Left kidney (tissue), 8 donors: ENCODE data around the gene CORT. TPM values are rescaled to one million over a fixed set of nuclear protein-coding genes. Genes with fewer than 3 reads are reported as not detected.
"Not testable (repeated sequence)": the region's sequence is repeated elsewhere in the genome, so short reads cannot be mapped to it uniquely, and the experiment has no call there.

Experiments
- DNase-seq: peaks from one replicate; pipeline ENCODE4 v3.0.0-alpha.2; 2013
- long read RNA-seq, 8 donors: transcript quantifications; one replicate each; lab custom pipeline, GENCODE V29; 2026
- polyA plus RNA-seq: library from polyadenylated mRNA; unstranded; fragments of 120-200 nt; gene quantifications from one replicate; pipeline ENCODE4 v1.2.1, GENCODE V29; 2013; ENCODE audit not compliant: insufficient read length

CORT gene, protein sequence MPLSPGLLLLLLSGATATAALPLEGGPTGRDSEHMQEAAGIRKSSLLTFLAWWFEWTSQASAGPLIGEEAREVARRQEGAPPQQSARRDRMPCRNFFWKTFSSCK
- polyA plus RNA-seq: 2.6 TPM
- long read RNA-seq, donor 1: 0 reads
- long read RNA-seq, donor 2: 0 reads
- long read RNA-seq, donor 3: 0 reads
- long read RNA-seq, donor 4: 0 reads
- long read RNA-seq, donor 5: 0 reads
- long read RNA-seq, donor 6: 0 reads
- long read RNA-seq, donor 7: 0 reads
- long read RNA-seq, donor 8, partial matches to known transcripts: 0 of 1 reads
- long read RNA-seq, donor 8, other reads (novel, unspliced or antisense): 0 of 1 reads

DNA sequence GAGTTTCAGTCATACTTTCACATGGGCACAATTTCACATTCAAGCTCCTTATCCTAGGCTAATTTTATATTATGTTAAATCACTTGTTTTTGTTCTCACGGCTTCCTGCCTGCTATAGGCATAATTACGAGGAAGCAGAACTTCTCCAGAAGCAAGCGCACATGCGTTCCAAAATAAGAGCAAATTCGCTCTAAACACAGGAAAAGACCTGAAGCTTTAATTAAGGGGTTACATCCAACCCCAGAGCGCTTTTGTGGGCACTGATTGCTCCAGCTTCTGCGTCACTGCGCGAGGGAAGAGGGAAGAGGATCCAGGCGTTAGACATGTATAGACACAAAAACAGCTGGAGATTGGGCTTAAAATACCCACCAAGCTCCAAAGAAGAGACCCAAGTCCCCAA, at the start of gene CORT:
CORT (plus strand) TSS at position 281 of the 400 bp plus-strand sequence. CDS start 193 bp downstream, outside the sequence.
- DNase-seq: no peak

DNA sequence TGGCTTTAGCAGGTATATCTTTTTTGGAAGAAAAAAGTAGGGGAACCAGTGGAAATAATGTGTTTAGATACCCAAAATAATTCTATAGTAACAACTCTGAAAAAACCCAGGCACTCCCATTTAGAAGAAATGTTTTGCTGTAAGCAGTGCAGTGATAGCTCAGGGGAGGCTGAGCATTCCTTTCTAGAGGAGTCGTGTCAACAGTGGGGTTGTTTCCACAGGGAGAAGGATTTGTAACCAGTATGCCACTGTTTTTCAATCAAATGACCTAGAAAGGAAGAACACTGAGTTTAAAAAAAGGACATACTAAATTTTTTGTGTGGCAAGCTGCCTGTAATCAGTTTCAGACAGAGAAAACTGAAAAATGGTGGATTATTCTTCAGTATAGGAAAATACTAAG, 48.5 kb upstream of the CORT start:
- DNase-seq: no peak

DNA sequence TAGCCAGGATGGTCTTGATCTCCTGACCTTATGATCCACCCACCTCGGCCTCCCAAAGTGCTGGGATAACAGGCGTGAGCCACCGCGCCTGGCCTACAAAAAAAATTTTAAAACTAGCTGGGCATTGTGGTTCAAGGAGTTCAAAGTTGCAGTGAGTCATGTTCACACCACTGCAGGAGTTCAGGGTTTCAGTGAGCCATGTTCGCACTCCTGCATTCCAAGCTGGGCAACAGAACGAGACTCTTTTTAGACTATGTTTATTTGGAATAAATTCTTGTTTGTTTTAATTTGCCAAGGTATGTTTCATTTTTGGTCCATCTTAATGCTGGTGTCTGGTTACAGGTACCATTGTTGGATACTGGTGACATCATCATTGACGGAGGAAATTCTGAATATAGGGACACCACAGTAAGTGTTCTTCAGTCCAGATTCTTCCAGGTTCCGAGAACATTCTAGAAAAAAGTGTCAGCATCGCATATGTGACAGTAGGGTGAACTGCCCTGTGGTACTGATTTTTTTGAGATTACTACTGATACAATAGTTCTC, 47.0 kb upstream of the CORT start:
- no peak for DNase-seq

DNA sequence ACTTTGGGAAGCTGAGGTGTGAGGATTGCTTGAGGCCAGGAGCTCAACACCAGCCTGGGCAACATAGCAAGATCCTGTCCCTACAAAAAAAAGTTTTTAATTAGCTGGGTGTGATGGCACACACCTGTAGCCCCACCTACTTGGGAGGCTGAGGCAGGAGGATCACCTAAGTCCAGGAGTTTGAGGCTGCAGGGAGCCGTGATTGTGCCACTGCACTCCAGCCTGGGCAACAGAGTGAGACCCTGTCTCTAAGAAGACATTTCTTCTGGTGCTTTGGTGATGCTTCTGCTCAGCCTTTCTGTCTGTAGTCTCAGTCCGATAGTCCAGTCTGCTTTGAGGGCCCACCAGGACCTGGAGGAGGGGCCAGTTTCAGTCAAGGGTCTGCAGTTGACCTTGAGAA, 42.6 kb upstream of the CORT start:
- no peak for DNase-seq

DNA sequence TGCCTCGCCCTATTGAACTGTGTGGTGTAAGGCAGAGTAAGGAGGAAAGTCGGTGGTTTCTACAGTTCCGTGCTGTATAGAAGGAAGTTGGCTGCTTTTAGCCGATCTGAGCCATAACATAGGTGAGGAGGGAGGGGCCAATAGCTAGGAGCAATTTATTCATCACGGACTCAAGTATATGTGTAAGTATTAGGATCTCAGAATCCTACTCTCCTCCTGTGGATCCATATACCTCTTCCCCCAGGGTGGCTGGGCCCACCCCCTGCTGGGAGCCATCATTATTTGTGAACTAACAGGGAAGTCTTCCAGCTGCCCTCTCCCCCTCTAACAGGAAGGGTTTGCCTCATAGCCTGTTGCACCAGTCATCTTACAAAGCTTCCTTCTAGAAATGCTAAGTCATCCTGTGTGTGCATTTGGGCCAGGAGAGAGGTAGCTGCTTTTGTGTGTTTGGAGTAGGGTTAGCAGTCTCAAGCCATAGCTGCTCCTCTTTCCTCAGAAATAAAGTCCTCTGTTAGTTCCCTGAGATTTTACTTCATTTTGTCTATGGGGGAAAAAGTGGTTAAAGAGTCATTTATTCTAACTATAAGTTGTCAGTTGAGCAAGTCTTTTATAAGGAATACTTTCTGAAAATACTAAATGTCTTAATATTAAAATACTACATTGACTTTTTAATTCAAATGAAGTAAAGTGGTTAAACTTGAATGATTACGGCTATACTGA, 34.5 kb upstream of the CORT start:
- no peak for DNase-seq

DNA sequence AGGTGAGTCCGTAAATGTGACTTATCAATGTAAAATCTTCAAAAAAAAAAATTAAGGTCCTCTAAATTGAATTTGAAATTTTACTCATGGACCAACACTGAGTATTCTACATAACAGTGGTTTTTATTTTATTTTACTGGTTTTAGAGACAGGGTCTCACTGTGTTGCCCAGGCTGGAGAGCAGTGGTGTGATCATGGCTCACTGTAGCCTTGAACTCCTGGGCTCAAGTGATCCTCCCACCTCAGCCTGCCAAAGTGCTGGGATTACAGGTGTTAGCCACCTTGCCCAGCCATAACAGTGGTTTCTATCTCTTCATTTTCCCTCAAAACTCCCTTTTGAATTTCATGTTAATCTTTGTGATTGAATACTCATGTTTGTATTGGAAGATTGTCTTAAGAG, 33.9 kb upstream of the CORT start:
- DNase-seq: not testable (repeated sequence)

DNA sequence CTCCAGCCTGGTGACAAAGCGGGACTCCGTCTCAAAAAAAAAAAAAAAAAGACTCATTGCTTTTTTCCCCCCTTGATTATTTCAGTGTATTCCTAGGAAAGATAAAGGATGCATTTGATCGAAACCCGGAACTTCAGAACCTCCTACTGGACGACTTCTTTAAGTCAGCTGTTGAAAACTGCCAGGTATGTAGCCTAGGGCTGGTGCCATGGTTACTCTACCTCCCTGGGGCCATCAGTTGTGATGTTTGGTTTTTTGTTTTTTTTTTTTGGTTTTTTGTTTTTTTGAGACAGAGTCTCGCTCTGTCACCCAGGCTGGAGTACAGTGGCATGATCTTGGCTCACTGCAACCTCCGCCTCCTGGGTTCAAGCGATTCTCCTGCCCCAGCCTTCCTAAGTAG, 31.1 kb upstream of the CORT start:
- DNase-seq: not testable (repeated sequence)

DNA sequence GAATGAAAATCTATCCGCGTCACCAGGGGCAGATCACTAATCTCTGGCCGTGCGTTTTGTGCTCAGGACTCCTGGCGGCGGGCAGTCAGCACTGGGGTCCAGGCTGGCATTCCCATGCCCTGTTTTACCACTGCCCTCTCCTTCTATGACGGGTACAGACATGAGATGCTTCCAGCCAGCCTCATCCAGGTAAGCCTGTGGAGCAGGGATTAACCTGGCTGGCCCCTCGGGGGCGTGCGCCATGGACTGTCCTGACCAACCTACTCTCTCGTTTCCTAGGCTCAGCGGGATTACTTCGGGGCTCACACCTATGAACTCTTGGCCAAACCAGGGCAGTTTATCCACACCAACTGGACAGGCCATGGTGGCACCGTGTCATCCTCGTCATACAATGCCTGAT, 30.5 kb upstream of the CORT start:
- DNase-seq: no peak

DNA sequence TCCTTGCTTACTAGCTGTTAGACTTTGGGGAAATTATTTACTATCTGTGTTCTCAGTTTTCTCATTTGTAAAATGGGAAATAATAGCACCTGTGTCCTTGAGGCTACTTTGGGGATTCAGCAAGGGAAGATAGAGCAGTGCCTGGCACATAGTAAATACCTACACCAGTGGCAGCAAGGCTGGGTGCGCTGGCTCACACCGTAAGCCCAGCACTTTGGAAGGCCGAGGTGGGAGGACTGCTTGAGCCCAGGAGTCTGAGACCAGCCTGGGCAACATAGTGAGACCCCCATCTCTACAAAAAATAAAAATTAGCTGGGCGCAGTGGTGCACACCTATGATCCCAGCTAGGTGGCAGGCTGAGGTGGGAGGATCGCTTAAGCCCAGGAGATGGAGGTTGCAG, 28.2 kb upstream of the CORT start:
- DNase-seq: no peak

DNA sequence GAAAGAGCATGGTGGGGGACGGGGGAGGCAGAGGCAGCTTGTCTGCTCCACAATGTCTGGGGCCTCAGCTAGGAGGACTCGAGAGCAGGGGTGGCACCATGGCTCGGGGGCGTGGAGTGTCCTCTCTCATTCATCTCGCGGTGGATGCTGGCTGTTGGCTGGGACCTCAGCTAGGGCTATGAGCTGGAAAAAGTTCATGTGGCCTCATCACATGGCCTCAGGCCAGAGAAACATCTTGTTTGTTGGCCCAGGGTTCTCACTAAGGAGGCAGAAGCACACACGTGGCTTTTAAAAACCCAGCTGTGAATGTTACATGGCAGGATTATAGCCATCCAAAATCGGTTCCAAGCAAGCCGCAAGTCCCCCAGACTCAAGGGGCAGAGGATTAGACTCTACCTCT, 25.8 kb upstream of the CORT start:
- DNase-seq: no peak

DNA sequence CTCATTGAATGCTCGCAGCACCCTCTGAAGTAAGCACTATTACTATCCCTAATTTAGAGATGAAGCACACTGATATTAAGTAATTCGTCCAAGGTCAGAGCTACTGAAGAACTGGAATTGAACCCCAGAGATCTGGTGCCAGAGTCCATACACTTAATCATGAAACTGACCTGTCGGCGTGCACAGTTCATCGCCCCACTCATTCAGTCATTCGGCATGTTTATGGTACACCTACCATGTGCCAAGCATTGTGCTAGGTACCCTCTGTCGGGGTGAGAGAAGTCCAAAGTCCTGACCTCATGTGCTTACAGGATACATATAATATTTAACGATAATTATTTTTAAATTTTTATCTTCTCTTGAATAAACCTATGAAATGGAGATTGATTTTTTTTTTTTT, 25.2 kb upstream of the CORT start:
- DNase-seq: no peak

DNA sequence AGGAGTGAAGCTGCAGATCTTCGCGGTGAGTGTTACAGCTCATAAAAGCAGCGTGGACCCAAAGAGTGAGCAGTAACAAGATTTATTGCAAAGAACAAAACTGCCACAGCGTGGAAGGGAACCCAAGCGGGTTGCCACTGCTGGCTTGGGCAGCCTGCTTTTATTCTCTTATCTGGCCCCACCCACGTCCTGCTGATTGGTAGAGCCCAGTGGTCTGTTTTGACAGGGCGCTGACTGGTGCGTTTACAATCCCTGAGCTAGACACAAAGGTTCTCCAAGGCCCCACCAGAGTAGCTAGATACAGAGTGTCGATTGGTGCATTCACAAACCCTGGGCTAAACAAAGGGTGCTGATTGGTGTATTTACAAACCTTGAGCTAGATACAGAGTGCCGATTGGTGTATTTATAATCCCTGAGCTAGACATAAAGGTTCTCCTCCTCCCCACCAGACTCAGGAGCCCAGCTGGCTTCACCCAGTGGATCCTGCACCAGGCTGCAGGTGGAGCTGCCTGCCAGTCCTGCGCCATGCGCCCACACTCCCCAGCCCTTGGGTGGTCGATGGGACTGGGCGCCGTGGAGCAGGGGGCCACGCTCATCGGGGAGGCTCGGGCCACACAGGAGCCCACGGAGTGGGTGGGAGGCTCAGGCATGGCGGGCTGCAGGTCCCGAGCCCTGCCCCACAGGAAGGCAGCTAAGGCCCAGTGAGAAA, 23.9 kb upstream of the CORT start:
- DNase-seq: not testable (repeated sequence)

DNA sequence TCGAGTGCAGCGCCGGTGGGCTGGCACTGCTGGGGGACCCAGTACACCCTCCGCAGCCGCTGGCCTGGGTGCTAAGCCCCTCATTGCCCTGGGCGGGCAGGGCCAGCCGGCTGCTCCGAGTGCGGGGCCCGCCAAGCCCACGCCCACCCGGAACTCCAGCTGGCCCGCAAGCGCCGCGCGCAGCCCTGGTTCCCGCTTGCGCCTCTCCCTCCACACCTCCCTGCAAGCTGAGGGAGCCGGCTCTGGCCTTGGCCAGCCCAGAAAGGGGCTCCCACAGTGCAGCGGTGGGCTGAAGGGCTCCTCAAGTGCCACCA, 23.3 kb upstream of the CORT start:
- DNase-seq: not testable (repeated sequence)

DNA sequence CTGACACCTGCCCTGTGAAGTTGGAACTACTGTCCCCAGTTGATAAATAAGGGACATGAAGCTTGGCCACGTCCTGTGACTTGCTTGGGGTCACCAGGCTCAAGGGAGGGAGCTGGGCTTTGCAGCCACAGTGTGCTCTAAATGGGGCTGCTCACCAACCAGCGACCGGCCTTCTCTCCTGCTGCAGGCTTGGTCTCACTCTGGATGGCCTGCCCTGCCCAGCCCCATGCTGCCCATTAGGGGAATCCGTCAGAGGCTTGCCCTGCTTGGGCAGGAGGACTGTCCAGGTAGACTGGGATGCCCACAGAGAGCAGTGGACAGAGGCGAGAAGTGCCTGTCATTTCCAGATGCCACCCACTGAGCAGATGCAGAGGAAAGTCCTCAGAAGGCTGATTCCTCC, 20.8 kb upstream of the CORT start:
- DNase-seq: no peak

DNA sequence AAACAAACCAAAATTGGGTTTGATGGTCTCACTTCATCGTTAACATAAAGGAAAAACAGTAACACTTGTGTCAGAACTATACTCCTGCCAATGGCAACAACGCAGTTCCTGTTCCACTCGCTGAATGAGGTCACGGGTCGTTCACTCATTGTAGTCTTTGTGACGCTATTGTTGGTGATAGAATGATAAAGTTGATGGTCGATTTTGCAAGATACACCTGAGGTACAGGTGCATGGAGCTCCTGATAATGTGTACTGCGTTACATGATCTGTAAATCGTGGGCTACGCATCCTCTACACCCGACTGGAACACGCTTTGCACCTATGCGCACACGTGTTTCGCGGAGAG, 20.0 kb upstream of the CORT start:
- DNase-seq: no peak

DNA sequence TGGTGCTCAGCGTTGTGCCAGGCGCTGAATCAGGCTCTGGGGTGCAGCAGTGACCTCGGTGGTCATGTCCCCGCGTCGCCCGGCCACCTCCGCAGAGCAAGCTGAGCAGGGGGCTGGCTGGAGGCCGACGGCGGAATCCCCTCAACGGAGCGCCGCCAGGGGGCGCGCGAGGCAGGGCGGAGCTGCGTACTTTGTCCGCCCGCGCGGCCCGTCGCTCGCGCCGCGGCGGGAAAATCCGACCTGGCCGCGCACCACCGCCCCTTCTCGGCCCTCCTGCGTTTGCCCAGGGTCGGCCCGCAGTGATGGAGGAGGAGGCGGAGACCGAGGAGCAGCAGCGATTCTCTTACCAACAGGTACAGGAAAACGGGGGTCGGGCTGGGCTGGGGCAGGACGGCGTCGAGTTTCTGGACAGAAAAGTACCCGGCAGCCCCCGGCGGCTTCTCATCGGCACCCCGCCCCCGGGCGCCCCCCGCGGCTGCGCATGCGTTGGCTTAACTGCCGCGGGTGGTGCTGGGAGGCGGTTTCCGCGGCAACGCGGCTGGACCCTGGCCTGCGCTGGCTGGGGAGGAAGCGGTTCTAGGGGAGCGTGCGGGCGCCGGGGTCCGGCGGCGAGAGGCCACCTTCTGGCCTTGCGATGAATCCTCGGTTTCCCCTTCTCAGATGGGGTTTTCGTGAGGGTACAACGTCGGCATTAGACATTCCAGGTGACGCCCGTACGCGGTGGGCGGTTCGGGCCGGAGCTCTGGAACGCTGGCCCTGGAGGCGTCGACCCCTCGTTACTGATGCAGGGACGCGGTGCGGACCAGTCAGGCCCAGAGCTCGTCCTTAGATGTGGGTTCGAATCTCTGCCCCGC, 19.4 kb upstream of the CORT start, which contains the start of gene CENPS:
CENPS (plus strand) TSS at position 218 of the 854 bp plus-strand sequence; CDS start at position 303, 85 bp downstream.
- peak; percentile 93 for DNase-seq

DNA sequence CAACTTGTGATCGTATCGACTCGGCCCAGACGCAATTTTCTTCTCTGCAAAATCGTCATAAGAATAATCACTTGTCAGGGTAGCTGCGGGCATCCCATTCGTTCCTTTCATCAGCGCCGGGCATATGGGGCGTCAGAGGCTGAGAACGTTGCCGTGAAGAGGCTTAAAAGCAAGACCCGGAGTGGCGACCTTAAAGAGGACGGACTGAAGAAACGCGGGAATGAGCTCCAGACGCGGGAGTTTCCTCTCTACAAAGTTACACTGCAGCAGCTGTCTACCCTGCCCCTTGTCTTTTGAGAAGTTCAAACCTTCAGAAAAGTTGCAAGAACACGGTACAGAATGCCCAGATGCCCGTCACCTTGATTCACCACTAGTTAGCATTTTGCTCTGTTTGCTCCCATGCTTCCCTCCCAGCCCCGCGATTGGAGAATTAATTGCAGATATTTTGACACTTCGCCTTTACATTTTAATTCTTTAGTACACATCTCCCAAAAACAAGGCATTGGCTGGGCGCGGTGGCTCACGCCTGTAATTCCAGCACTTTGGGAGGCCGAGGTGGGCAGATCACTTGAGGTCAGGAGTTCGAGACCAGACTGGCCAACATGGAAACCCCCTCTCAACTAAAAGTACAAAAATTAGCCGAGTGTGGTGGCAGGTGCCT, 18.6 kb upstream of the CORT start:
- no peak for DNase-seq

DNA sequence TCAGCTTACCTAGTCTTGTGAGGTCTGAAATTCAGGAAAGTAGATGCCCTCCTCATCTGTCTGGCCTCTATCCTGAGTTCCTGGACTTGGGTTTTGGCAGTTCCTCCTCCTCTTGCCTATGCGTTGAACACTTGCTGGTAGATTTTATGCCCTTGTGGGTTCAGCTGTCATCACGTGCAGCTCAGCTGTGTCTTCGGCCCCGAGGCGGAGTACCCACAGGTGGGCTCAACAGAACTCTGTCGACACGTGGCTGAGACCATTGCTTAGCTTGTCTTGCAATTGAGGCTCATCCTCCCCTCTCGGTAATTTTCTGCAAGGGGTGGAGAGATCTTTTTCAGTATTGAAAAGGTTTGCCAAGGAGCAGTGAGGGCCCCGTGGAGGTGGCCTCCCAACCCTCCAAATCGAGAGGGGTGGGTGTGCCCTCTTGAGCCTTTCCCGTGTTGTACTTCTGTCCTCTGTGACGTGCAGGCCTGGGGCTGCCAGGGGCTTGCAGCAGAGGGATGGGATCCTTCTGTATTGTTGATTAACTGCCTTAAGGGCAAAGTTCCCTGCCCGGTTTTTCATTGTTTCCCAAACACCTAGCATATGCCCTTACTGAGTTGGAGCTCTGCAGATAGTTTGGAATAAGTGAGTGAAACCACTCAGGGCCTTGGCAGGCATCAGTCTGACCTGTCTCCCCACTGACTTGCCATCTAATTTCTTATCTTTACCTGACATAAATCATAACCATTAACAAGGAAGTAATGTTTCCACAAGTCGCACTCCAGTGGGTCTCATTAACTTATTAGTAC, 16.7 kb upstream of the CORT start:
- DNase-seq: no peak

DNA sequence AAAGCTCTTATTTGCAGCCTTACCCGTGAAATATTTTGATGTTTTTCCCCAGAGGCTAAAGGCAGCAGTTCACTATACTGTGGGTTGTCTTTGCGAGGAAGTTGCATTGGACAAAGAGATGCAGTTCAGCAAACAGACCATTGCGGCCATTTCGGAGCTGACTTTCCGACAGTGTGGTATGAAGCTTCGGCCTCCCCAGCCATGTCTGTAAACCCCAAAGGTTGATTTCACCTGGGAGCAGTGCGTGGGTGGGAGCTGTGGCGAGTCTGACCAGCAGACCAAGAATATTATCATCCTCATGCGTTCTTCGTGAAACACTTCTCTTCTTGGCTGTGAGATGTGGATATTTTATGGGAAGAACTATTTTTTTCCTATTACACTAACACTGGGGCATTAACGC, 16.0 kb upstream of the CORT start:
- no peak for DNase-seq

DNA sequence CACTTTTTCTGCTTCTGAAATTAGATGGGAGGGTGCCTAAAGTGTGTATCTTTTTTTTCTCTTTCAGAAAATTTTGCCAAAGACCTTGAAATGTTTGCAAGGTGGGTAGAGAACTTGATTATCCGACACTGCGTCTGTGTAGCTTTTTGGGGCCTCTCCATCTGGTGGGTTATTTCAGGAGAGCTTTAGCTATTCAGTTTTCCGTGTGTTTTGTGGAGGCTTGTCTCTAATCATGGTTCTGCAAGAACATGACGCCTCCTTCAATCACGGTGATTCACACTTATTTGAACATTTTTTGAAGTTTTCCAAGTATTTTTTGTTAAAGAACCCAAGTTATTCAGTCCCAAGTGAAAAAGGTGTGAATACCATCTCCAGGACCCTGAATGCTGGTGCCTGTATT, 15.2 kb upstream of the CORT start:
- no peak for DNase-seq

DNA sequence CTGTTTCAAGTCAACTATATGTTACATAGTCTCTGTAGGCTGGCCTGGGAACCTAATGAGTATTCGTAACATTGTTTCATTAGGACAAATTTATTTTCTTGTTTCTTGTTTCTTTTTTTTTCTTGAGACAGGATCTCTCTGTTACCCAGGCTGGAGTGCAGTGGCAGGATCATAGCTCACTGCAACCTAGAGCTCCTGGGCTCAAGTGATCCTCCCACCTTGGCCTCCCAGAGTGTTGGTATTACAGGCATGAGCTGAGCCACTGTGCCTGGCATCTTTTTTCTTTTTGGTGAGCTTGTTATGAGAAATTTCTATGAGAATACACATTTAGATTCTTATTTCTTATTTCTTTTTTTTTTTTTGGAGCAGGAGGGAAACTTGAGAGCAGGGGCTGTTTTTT, 12.8 kb upstream of the CORT start:
- DNase-seq: no peak
